MM.1S (cell line): Measurements from ENCODE around the gene TBC1D10A.

Source experiments
- DNase-seq: peaks from one replicate; pipeline ENCODE4 v3.0.0-alpha.2; 2015
- H2AFZ ChIP-seq: fragments of 300-600 bp; sonication (generic); 2 replicates; pipeline ENCODE4 v1.6.0; 2016; ENCODE audit warnings: antibody characterized with exemption, low read length
- H3F3A ChIP-seq: fragments of 300-600 bp; sonication (generic); 2 replicates; pipeline ENCODE4 v1.6.1; 2016; ENCODE audit warnings: mild to moderate bottlenecking, antibody characterized with exemption, low read length, moderate library complexity, mixed read lengths; ENCODE audit not compliant: insufficient read depth
- H3K27ac ChIP-seq: fragments of 300-600 bp; sonication (generic); 2 replicates; pipeline ENCODE4 v1.5.1; 2016; ENCODE audit warnings: mild to moderate bottlenecking, low read length
- H3K27me3 ChIP-seq: fragments of 300-600 bp; sonication (generic); replicated peaks from 2 replicates; pipeline ENCODE4 v1.6.0; 2016; ENCODE audit warnings: low read length; ENCODE audit not compliant: insufficient read depth
- H3K36me3 ChIP-seq: fragments of 300-600 bp; sonication (generic); replicated peaks from 2 replicates; pipeline ENCODE4 v1.6.1; 2016; ENCODE audit warnings: mild to moderate bottlenecking, low read length, mixed read lengths; ENCODE audit not compliant: insufficient read depth
- H3K4me1 ChIP-seq: fragments of 300-600 bp; sonication (generic); 2 replicates; pipeline ENCODE4 v1.6.1; 2016; ENCODE audit warnings: low read length, mixed read lengths
- H3K4me2 ChIP-seq: fragments of 300-600 bp; sonication (generic); 2 replicates; pipeline ENCODE4 v1.6.0; 2016; ENCODE audit warnings: low read depth, low read length
- H3K4me3 ChIP-seq: fragments of 300-600 bp; sonication (generic); 2 replicates; pipeline ENCODE4 v1.5.1; 2016; ENCODE audit warnings: low read length, mixed read lengths
- H3K79me2 ChIP-seq: fragments of 300-600 bp; sonication (generic); 2 replicates; pipeline ENCODE4 v1.6.1; 2016; ENCODE audit warnings: mixed run types, low read length, mixed read lengths
- H3K9ac ChIP-seq: fragments of 300-600 bp; sonication (generic); 2 replicates; pipeline ENCODE4 v1.6.1; 2016; ENCODE audit warnings: low read length, mixed read lengths
- H3K9me2 ChIP-seq: fragments of 300-600 bp; sonication (generic); replicated peaks from 2 replicates; pipeline ENCODE4 v1.6.1; 2016; ENCODE audit warnings: mild to moderate bottlenecking, low read length, mixed read lengths; ENCODE audit not compliant: insufficient read depth
- H3K9me3 ChIP-seq: fragments of 300-600 bp; sonication (generic); replicated peaks from 2 replicates; pipeline ENCODE4 v1.6.1; 2016; ENCODE audit warnings: mild to moderate bottlenecking, low read length, mixed read lengths; ENCODE audit not compliant: insufficient read depth
- H4K20me1 ChIP-seq: fragments of 300-600 bp; sonication (generic); 2 replicates; pipeline ENCODE4 v1.6.1; 2016; ENCODE audit warnings: mild to moderate bottlenecking, low read length, moderate library complexity, mixed read lengths; ENCODE audit not compliant: insufficient read depth
- EZH2 ChIP-seq: fragments of 300-600 bp; sonication (generic); optimal IDR thresholded peaks from 2 replicates; pipeline ENCODE3; 2017; ENCODE audit warnings: low read depth, mild to moderate bottlenecking, antibody characterized with exemption, low read length, mixed read lengths
- EZH2phosphoT487 ChIP-seq: fragments of 300-600 bp; sonication (generic); IDR thresholded peaks from 2 replicates; pipeline ENCODE4 v1.6.1; 2018; ENCODE audit warnings: antibody characterized with exemption, low read length
- TF ChIP-seq, protein P1 (sequence below): fragments of 300-600 bp; sonication (generic); IDR thresholded peaks from 2 replicates; pipeline ENCODE4 v1.5.1; 2016; ENCODE audit warnings: antibody characterized with exemption, low read length, mixed read lengths

TBC1D10A gene

DNA sequence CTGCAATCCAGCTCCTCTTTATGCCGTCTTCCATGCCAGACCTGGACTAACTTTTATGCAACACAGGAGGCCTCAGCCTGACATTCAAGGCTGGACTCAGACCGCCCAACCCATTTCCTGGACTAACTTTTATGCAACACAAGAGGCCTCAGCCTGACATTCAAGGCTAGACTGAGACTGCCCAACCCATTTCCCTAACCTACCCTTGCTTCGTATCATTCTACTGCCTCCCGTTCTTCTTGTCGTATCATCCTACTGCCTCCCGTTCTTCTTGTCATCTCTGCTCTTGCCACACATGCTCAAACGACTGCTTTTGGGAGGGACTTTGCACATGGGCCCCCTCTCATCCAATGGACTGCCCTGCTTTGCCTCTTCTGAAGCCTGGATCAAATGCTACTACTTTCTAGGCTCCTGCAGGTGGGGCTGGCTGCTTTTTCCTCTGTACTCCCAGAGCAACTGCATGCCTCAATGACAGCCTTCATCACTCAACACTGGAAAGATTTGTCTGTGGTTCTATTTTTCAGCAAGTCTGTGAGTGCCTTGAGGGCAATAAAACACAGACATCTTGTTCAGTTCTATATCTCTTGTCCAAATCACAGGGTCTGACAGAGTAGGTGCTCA lies 7.8 kb downstream of the TBC1D10A start:
- Histone ChIP-seq H4K20me1 (no peaks in the 10 kb centered on the region), H3K4me3 (no peak overlapping the region), H3F3A (no peaks in the 10 kb centered on the region), H3K79me2 (peaks cover 71% of the 10 kb centered on the region), H3K27me3 (no peaks in the 10 kb centered on the region), H3K4me1 (peaks cover 9% of the 10 kb centered on the region), H3K9me3 (no peaks in the 10 kb centered on the region), H3K4me2 (no peak overlapping the region), H3K36me3 (no peaks in the 10 kb centered on the region), H3K9ac (no peak overlapping the region), H3K9me2 (no peaks in the 10 kb centered on the region), H2AFZ (no peak overlapping the region), H3K27ac (no peak overlapping the region)
- no peak for DNase-seq
- TF ChIP-seq, protein P1, sequence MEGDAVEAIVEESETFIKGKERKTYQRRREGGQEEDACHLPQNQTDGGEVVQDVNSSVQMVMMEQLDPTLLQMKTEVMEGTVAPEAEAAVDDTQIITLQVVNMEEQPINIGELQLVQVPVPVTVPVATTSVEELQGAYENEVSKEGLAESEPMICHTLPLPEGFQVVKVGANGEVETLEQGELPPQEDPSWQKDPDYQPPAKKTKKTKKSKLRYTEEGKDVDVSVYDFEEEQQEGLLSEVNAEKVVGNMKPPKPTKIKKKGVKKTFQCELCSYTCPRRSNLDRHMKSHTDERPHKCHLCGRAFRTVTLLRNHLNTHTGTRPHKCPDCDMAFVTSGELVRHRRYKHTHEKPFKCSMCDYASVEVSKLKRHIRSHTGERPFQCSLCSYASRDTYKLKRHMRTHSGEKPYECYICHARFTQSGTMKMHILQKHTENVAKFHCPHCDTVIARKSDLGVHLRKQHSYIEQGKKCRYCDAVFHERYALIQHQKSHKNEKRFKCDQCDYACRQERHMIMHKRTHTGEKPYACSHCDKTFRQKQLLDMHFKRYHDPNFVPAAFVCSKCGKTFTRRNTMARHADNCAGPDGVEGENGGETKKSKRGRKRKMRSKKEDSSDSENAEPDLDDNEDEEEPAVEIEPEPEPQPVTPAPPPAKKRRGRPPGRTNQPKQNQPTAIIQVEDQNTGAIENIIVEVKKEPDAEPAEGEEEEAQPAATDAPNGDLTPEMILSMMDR = no peak
- TF ChIP-seq EZH2 = no peak
- no peak for TF ChIP-seq EZH2phosphoT487

DNA sequence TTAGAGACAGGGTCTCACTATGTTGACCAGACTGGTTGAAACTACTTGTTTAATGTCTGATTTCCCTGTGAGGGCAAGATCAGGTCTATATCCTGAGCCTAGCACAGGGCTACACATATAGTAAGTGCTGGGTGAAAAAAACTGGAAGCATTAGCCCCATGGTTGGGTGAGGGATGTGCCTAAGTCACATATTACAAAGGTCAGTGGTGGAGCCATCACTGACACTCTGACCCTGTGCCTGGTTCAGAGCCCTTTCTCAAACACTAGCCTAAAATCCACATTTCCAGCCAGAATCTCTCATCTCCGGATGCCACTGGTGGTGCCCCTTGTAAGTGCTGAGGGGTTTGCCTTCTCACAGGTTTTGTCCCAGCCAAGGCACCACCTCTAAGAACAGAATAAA lies 9.0 kb downstream of the TBC1D10A start:
- Histone ChIP-seq H3K4me3 (no peak overlapping the region), H3K4me2 (no peak overlapping the region), H2AFZ (no peak overlapping the region), H3K9me2 (no peaks in the 10 kb centered on the region), H3K9ac (no peak overlapping the region), H4K20me1 (no peaks in the 10 kb centered on the region), H3K79me2 (peaks cover 75% of the 10 kb centered on the region), H3K27me3 (no peaks in the 10 kb centered on the region), H3K27ac (no peak overlapping the region), H3K9me3 (no peaks in the 10 kb centered on the region), H3K4me1 (no peaks in the 10 kb centered on the region), H3F3A (no peaks in the 10 kb centered on the region), H3K36me3 (no peaks in the 10 kb centered on the region)
- DNase-seq = no peak
- no peak for TF ChIP-seq EZH2
- TF ChIP-seq, protein P1 = no peak
- no peak for TF ChIP-seq EZH2phosphoT487

DNA sequence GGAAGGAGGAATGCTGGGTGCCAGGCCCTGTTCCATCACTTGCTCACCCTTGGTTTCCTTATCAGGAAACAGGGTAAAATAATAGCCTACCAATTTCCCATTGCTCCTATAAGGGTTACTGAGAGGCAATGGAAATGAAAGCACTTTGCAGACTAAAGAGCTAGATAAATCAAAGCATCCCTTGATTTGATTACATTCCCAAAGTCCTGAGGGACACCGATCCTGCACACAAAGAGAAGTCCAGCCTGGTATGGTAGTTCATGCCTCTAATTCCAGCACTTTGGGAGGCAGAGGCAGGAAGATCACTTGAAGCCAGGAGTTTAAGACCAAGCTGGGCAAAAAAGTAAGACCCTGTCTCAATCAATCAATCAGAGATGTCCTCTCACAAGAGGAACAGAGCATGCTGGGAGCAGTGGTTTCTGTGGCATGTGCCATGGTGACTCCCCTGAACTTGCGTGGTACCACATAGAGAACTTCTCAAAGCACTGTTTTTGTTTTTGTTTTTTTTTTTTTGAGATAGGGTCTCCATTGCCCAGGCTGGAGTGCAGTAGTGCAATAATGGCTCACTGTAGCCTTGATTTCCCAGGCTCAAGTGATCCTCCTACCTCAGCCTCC lies 10.7 kb downstream of the TBC1D10A start:
- H3K4me3 ChIP-seq = no peak overlapping the region
- DNase-seq = no peak
- no peak overlapping the region for H3K4me2 ChIP-seq
- H3K9ac ChIP-seq = no peak overlapping the region
- no peaks in the 10 kb centered on the region for H3K9me2 ChIP-seq
- peaks cover 4% of the 10 kb centered on the region for H3K4me1 ChIP-seq
- TF ChIP-seq EZH2phosphoT487 = no peak
- TF ChIP-seq EZH2 = no peak
- TF ChIP-seq, protein P1 = no peak
- H3F3A ChIP-seq = no peaks in the 10 kb centered on the region
- H3K9me3 ChIP-seq = no peaks in the 10 kb centered on the region
- no peaks in the 10 kb centered on the region for H3K36me3 ChIP-seq
- H2AFZ ChIP-seq = no peak overlapping the region
- H3K27me3 ChIP-seq = no peaks in the 10 kb centered on the region
- peaks cover 79% of the 10 kb centered on the region for H3K79me2 ChIP-seq
- no peaks in the 10 kb centered on the region for H4K20me1 ChIP-seq
- no peak overlapping the region for H3K27ac ChIP-seq
